ENCODE results near the gene DUSP22.

Gene DUSP22

GRCh38 chr6:353642-354614 is 61.6 kb downstream of the DUSP22 start:
- no peak for DNase-seq

- no peak for DNase-seq
Measured at GRCh38 chr6:354631-355280, 62.5 kb downstream of the DUSP22 start.

- no peak for DNase-seq
Measured at GRCh38 chr6:355373-356208, 63.3 kb downstream of the DUSP22 start.

GRCh38 chr6:356828-357251 is 64.6 kb downstream of the DUSP22 start:
- no peak for DNase-seq

- DNase-seq = no peak
Measured at GRCh38 chr6:357261-357790, 65.0 kb downstream of the DUSP22 start.

GRCh38 chr6:357791-358341 is 65.6 kb downstream of the DUSP22 start:
- DNase-seq = no peak

GRCh38 chr6:358432-358831 is 66.1 kb downstream of the DUSP22 start:
- no peak for DNase-seq

GRCh38 chr6:358847-359246 is 66.6 kb downstream of the DUSP22 start:
- no peak for DNase-seq

- no peak for DNase-seq
Measured at GRCh38 chr6:359261-360035, 67.2 kb downstream of the DUSP22 start.

- DNase-seq = no peak
Measured at GRCh38 chr6:360349-360748, 68.1 kb downstream of the DUSP22 start.

- no peak for DNase-seq
Measured at GRCh38 chr6:360764-361373, 68.6 kb downstream of the DUSP22 start.

GRCh38 chr6:361411-362132 is 69.3 kb downstream of the DUSP22 start:
- no peak for DNase-seq

GRCh38 chr6:362231-362923 is 70.1 kb downstream of the DUSP22 start:
- no peak for DNase-seq

GRCh38 chr6:362924-363249 is 70.6 kb downstream of the DUSP22 start:
- no peak for DNase-seq

- no peak for DNase-seq
Measured at GRCh38 chr6:363291-363690, 71.0 kb downstream of the DUSP22 start.

GRCh38 chr6:363909-364308 is 71.6 kb downstream of the DUSP22 start:
- no peak for DNase-seq

- DNase-seq = no peak
Measured at GRCh38 chr6:364609-365540, 72.6 kb downstream of the DUSP22 start.

GRCh38 chr6:365835-366234 is 73.5 kb downstream of the DUSP22 start:
- DNase-seq = no peak

All from NCI-H446 treated with DMSO at 0.1 percent for 48 hours (cell line).